Endothelial cell of umbilical vein (primary cell): ENCODE measurements around the gene SH3PXD2A. TPM values are rescaled to one million over a fixed set of nuclear protein-coding genes. Genes with fewer than 3 reads are reported as not detected.

Source experiments
- BruUV-seq: library from RNA; stranded (reverse); fragments of 400-500 nt; replicated peaks from 2 replicates; lab custom pipeline; 2021; lab: Mats Ljungman, UMichigan
- CTCF ChIA-PET: fragments of 300-600, 350-600 bp; sonication (Branson Sonifier 250); formaldehyde crosslinking; loops from one replicate; lab custom pipeline; 2021; ENCODE audit warnings: antibody characterized with exemption, inconsistent platforms; lab: Charles Lee
- POLR2A ChIA-PET: fragments of 300-600, 350-600 bp; sonication (Branson Sonifier 250); formaldehyde crosslinking; loops from one replicate; lab custom pipeline; 2021; ENCODE audit warnings: antibody characterized with exemption, inconsistent platforms; lab: Charles Lee
- DNase-seq: peaks from one replicate; pipeline ENCODE4 v3.0.0-alpha.2; 2011; ENCODE audit warnings: low read depth, low spot score
- FAIRE-seq: peaks from 2 replicates; lab custom pipeline; 2011; peaks lifted over from hg19 to GRCh38; lab: Jason Lieb, UNC
- H2AFZ ChIP-seq: 2 replicates; pipeline ENCODE4 v1.6.0; 2012; ENCODE audit warnings: low read depth, low read length, control low read depth, inconsistent platforms
- H3K27ac ChIP-seq: 2 replicates; pipeline ENCODE4 v1.5.1; 2011; ENCODE audit warnings: low read depth, mild to moderate bottlenecking, control low read depth, low read length, moderate library complexity; ENCODE audit not compliant: insufficient read depth
- H3K27me3 ChIP-seq, 2 experiments: 2 replicates each; pipeline versions ENCODE4 v1.6.0 to v1.6.1; 2011; ENCODE audit warnings: low read length in 2 of 2, mixed read lengths in 1 of 2; ENCODE audit not compliant: control insufficient read depth in 2 of 2, insufficient read depth in 2 of 2
- H3K36me3 ChIP-seq, 2 experiments: 2 replicates in 1 of 2; 3 replicates in 1 of 2; pipeline ENCODE4 v1.5.1; 2011; ENCODE audit warnings: low read length in 2 of 2, mild to moderate bottlenecking in 1 of 2, moderate library complexity in 1 of 2; ENCODE audit not compliant: control insufficient read depth in 2 of 2, insufficient read depth in 2 of 2; ENCODE audit errors: extremely low read depth in 1 of 2
- H3K4me1 ChIP-seq: 3 replicates; pipeline ENCODE4 v1.5.1; 2011; ENCODE audit warnings: mild to moderate bottlenecking, low read length; ENCODE audit not compliant: control insufficient read depth, insufficient read depth; ENCODE audit errors: extremely low read depth
- H3K4me2 ChIP-seq: 2 replicates; pipeline ENCODE4 v1.6.1; 2011; ENCODE audit warnings: low read length, control low read depth, mixed read lengths; ENCODE audit not compliant: insufficient read depth
- H3K4me3 ChIP-seq, 3 experiments: fragments of 200-600 bp in 1 of 3; sonication (generic), shearing (Covaris generic) in 1 of 3; replicated peaks in 1 of 3; 2 replicates each; pipeline ENCODE4 v1.5.1; 2011 to 2016; ENCODE audit warnings: control low read depth in 3 of 3, low read length in 3 of 3, mild to moderate bottlenecking in 2 of 3, inconsistent platforms in 1 of 3, low read depth in 1 of 3, moderate library complexity in 1 of 3; ENCODE audit not compliant: insufficient read depth in 1 of 3
- H3K79me2 ChIP-seq: 2 replicates; pipeline ENCODE4 v1.6.0; 2012; ENCODE audit warnings: low read length, inconsistent platforms; ENCODE audit not compliant: control insufficient read depth, insufficient read depth
- H3K9ac ChIP-seq: replicated peaks from 2 replicates; pipeline ENCODE3; 2011; ENCODE audit warnings: low read length, control low read depth; ENCODE audit not compliant: insufficient read depth; ENCODE audit errors: extremely low read depth
- H3K9me1 ChIP-seq: replicated peaks from 3 replicates; pipeline ENCODE4 v1.6.0; 2011; ENCODE audit warnings: mild to moderate bottlenecking, low read length; ENCODE audit not compliant: control insufficient read depth, insufficient read depth; ENCODE audit errors: extremely low read depth
- H3K9me3 ChIP-seq: replicated peaks from 2 replicates; pipeline ENCODE4 v1.5.1; 2012; ENCODE audit warnings: low read length, inconsistent platforms; ENCODE audit not compliant: control insufficient read depth, insufficient read depth
- H4K20me1 ChIP-seq: replicated peaks from 2 replicates; pipeline ENCODE3; 2011; ENCODE audit warnings: mild to moderate bottlenecking, low read length; ENCODE audit not compliant: control insufficient read depth, insufficient read depth; ENCODE audit errors: extremely low read depth
- EZH2 ChIP-seq: IDR thresholded peaks from 2 replicates; pipeline ENCODE4 v1.6.1; 2012; ENCODE audit warnings: borderline replicate concordance, low read depth, mild to moderate bottlenecking, moderate library complexity, low read length, inconsistent platforms; ENCODE audit not compliant: severe bottlenecking
- GATA2 ChIP-seq: IDR thresholded peaks from 2 replicates; pipeline ENCODE4 v1.7.0; 2011; ENCODE audit warnings: low read depth, mild to moderate bottlenecking, moderate library complexity, mixed read lengths, low read length; ENCODE audit not compliant: insufficient read length, insufficient read depth
- JUN ChIP-seq: IDR thresholded peaks from 2 replicates; pipeline ENCODE4 v1.6.1; 2011; ENCODE audit warnings: borderline replicate concordance, low read depth; ENCODE audit not compliant: insufficient read length, insufficient read depth
- MYC ChIP-seq: IDR thresholded peaks from one replicate; pipeline ENCODE4 v1.6.1; 2011; ENCODE audit warnings: mild to moderate bottlenecking, low read depth, low read length
- POLR2A ChIP-seq: IDR thresholded peaks from 2 replicates; pipeline ENCODE4 v1.6.1; 2012; ENCODE audit warnings: low read depth, mild to moderate bottlenecking, control low read depth, low read length
- POLR2AphosphoS5 ChIP-seq: IDR thresholded peaks from 2 replicates; pipeline ENCODE4 v1.6.1; 2012; ENCODE audit warnings: low read depth, mild to moderate bottlenecking, control low read depth, low read length, moderate library complexity; ENCODE audit not compliant: insufficient read depth
- dilution Hi-C: fragments of 300-500 bp; cut with MboI; formaldehyde crosslinking; loops from one replicate; pipeline ENCODE4 v1.15.0; 2019; ENCODE audit warnings: low sequenced_read_pairs; ENCODE audit not compliant: extremely low pct_ligation_motif_present
- intact Hi-C: fragments of 100-400 bp; cut with micrococcal nuclease; formaldehyde crosslinking; loops from one replicate; pipeline ENCODE4 v1.10.0; 2022
- polyA plus RNA-seq, 4 experiments: library from polyadenylated mRNA; depleted of rRNA in 3 of 4; stranded (reverse) in 3 of 4; unstranded in 1 of 4; fragments of >200 nt; gene quantifications; 2 replicates each; pipeline versions ENCODE4 v1.2.1 to v1.2.3, GENCODE V29; 2011 to 2012; ENCODE audit warnings: missing spikeins in 1 of 4
- total RNA-seq: library from RNA; stranded (reverse); gene quantifications from 2 replicates; pipeline ENCODE4 v1.2.3, GENCODE V29; 2021
- TF ChIP-seq, protein P1 (sequence below), 2 donors: IDR thresholded peaks; 1 replicate in 1 of 2; 2 replicates in 1 of 2; pipeline ENCODE4 v1.5.1; 2011; ENCODE audit warnings: low read length in 2 of 2, mild to moderate bottlenecking in 2 of 2, moderate library complexity in 2 of 2, control low read depth in 1 of 2, inconsistent platforms in 1 of 2, low read depth in 1 of 2; ENCODE audit not compliant: insufficient read depth in 1 of 2; ENCODE audit errors: extremely low read depth in 1 of 2

Gene SH3PXD2A
- total and polyA plus RNA-seq, 2 donors (not counting 3 experiments of a cell fraction or from before 2014, with no cell fraction given): 1.4 to 5.1 TPM

DNA sequence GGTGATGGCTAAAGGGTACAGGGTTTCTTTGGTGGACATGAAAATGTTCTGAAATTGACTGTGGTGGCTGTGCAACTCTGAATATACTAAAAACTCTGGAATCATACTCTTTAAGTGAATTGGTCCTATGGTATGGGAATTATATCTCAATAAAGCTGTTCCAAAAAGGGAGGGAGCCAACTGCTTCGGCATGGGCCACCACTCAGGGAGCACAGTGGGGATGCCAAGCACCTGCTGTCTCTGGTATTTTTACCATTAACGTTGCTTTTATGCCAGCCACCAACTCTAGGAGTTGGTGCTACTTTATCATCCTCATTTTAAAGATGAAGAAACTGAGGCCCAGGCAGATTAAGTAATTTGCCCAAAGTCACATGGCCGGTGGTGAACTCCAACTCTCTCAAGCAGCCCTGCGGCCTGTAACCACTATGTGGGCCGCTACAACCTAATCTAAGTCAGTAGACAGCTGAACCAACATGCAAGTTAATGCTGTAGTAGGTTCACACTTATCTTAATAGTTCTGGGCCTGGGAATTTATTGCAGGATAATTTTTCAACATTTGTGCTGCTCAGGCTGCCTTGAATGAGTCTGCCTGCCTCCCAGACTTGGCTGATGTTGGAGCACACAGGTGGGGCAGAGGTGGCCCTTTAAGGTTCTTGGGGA lies 20.8 kb downstream of the SH3PXD2A start:
- H3K9ac ChIP-seq: no peak overlapping the region
- intact Hi-C loops (no loop called here), dilution Hi-C loops (no loop called here)
- no peaks in the 10 kb centered on the region for H3K9me3 ChIP-seq
- DNase-seq (no peak), FAIRE-seq (no peak)
- BruUV-seq: no TSS peak
- no peaks in the 10 kb centered on the region for H4K20me1 ChIP-seq
- ChIA-PET CTCF (interaction anchor here (1.1 to 1.7 kb wide), 2 partner anchors 14 to 23 kb away, joined by 3 to 5 read pairs; no protein-coding TSS in a partner anchor), POLR2A (no interaction called here)
- H3K79me2 ChIP-seq: no peaks in the 10 kb centered on the region
- H3K4me1 ChIP-seq: peaks cover 2% of the 10 kb centered on the region
- no peaks in the 10 kb centered on the region for H3K9me1 ChIP-seq
- no peaks in the 10 kb centered on the region for H3K27me3 ChIP-seq
- H3K4me3 ChIP-seq: no peak overlapping the region
- TF ChIP-seq MYC (no peak), GATA2 (no peak), EZH2 (no peak), POLR2AphosphoS5 (no peak), POLR2A (no peak), JUN (no peak)
- TF ChIP-seq, protein P1, sequence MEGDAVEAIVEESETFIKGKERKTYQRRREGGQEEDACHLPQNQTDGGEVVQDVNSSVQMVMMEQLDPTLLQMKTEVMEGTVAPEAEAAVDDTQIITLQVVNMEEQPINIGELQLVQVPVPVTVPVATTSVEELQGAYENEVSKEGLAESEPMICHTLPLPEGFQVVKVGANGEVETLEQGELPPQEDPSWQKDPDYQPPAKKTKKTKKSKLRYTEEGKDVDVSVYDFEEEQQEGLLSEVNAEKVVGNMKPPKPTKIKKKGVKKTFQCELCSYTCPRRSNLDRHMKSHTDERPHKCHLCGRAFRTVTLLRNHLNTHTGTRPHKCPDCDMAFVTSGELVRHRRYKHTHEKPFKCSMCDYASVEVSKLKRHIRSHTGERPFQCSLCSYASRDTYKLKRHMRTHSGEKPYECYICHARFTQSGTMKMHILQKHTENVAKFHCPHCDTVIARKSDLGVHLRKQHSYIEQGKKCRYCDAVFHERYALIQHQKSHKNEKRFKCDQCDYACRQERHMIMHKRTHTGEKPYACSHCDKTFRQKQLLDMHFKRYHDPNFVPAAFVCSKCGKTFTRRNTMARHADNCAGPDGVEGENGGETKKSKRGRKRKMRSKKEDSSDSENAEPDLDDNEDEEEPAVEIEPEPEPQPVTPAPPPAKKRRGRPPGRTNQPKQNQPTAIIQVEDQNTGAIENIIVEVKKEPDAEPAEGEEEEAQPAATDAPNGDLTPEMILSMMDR (IDR thresholded peaks at IDR 0.05; ENCODE audit: extremely low read depth in 1 of 2, insufficient read depth in 1 of 2, low read depth in 1 of 2, low read length in 2 of 2): no peak
- no peak overlapping the region for H2AFZ ChIP-seq
- H3K4me2 ChIP-seq: no peak overlapping the region
- H3K27ac ChIP-seq: no peak overlapping the region
- no peaks in the 10 kb centered on the region for H3K36me3 ChIP-seq
